ENCODE results near the gene CX3CL1. TPM values are rescaled to one million over a fixed set of nuclear protein-coding genes. Genes with fewer than 3 reads are reported as not detected.

The CX3CL1 gene
- total RNA-seq, 1 donor from 2014 or later, result 9.6 TPM

DNA sequence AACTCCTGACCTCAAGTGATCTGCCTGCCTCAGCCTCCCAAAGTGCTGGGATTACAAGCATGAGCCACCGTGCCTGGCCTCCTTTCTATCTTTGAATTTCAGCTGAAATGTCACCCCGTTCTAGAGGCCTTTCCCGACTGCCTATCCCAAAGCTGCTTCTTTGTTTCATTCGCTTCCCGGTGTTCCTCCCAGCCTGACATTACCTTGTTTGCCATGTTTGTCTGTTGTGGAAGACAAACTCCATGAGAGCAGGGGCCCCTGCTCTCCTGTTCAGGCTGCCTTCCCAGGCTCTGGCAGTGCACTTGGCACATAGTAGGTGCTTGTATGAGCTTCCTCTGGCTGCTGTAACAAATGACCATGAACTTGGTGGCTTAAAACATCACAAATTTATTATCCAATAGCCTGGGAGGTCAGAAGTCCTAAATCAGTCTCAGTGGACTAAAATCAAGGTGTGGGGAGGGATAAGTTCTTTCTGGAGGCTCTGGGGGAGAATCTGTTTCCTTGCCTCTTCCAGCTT lies 16.3 kb upstream of the CX3CL1 start:
- Histone ChIP-seq H3K36me3 (ENCODE audit: insufficient read depth, low read length) (no peaks in the 10 kb centered on the region), H4K20me1 (ENCODE audit: insufficient read depth, low read length) (no peaks in the 10 kb centered on the region), H3K9me3 (ENCODE audit: insufficient read depth, low read depth, low read length) (no peaks in the 10 kb centered on the region), H3K4me2 (ENCODE audit: low read length) (no peak overlapping the region), H3K27me3 (ENCODE audit: insufficient read depth, low read length) (no peaks in the 10 kb centered on the region), H3K9ac (ENCODE audit: low read length) (no peak overlapping the region), H3K4me3 (ENCODE audit: insufficient read depth, low read depth, low read length) (no peak overlapping the region), H3K27ac (ENCODE audit: low read depth, low read length) (no peak overlapping the region), H3K79me2 (ENCODE audit: insufficient read depth, low read length) (no peaks in the 10 kb centered on the region), H3K4me1 (ENCODE audit: insufficient read depth, low read length) (no peaks in the 10 kb centered on the region), H2AFZ (ENCODE audit: low read depth, low read length) (no peak overlapping the region)
- TF ChIP-seq EZH2 (IDR thresholded peaks at IDR 0.05; ENCODE audit: insufficient read depth, low read length), result no peak
- TF ChIP-seq, protein P1, sequence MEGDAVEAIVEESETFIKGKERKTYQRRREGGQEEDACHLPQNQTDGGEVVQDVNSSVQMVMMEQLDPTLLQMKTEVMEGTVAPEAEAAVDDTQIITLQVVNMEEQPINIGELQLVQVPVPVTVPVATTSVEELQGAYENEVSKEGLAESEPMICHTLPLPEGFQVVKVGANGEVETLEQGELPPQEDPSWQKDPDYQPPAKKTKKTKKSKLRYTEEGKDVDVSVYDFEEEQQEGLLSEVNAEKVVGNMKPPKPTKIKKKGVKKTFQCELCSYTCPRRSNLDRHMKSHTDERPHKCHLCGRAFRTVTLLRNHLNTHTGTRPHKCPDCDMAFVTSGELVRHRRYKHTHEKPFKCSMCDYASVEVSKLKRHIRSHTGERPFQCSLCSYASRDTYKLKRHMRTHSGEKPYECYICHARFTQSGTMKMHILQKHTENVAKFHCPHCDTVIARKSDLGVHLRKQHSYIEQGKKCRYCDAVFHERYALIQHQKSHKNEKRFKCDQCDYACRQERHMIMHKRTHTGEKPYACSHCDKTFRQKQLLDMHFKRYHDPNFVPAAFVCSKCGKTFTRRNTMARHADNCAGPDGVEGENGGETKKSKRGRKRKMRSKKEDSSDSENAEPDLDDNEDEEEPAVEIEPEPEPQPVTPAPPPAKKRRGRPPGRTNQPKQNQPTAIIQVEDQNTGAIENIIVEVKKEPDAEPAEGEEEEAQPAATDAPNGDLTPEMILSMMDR (IDR thresholded peaks at IDR 0.05; ENCODE audit: insufficient read depth, low read depth, low read length), result no peak
- peaks cover 29% of the 10 kb centered on the region for H3K27me3 Mint-ChIP-seq (ENCODE audit: low read depth, unreplicated experiment)
- DNase-seq (ENCODE audit: low read depth), result no peak
- no peaks in the 10 kb centered on the region for H3K4me1 Mint-ChIP-seq (ENCODE audit: low read depth, unreplicated experiment)
- no peaks in the 10 kb centered on the region for H3K36me3 Mint-ChIP-seq (ENCODE audit: low read depth, unreplicated experiment)
- H3K4me3 Mint-ChIP-seq (ENCODE audit: unreplicated experiment), result no peak overlapping the region
- H3K27ac Mint-ChIP-seq (ENCODE audit: unreplicated experiment), result no peak overlapping the region
- FAIRE-seq, result no peak
- peaks cover 2% of the 10 kb centered on the region for H3K9me3 Mint-ChIP-seq (ENCODE audit: unreplicated experiment)

DNA sequence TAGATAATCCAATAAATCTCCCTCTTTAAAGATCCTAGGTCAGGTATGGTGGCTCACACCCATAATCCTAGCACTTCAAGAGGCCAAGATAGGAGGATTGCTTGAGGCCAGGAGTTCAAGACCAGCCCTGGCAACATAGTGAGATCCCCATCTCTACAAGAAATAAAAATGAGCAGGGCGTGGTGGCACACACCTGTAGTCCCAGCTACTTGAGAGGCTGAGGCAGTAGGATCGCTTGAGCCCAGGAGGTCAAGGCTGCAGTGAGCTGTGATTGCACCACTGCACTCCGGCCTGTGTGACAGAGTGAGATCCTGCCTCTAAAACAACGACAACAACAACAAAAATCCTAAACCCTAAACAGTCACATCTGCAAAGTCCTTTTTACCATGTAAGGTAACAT lies 15.7 kb upstream of the CX3CL1 start:
- DNase-seq (ENCODE audit: low read depth) (no peak), FAIRE-seq (no peak)
- no peak overlapping the region for H2AFZ ChIP-seq (ENCODE audit: low read depth, low read length)
- no peaks in the 10 kb centered on the region for H3K9me3 ChIP-seq (ENCODE audit: insufficient read depth, low read depth, low read length)
- no peak for TF ChIP-seq EZH2 (IDR thresholded peaks at IDR 0.05; ENCODE audit: insufficient read depth, low read length)
- TF ChIP-seq, protein P1 (IDR thresholded peaks at IDR 0.05; ENCODE audit: insufficient read depth, low read depth, low read length), result no peak
- H3K27ac ChIP-seq (ENCODE audit: low read depth, low read length), result no peak overlapping the region
- no peak overlapping the region for H3K4me3 ChIP-seq (ENCODE audit: insufficient read depth, low read depth, low read length)
- peaks cover 31% of the 10 kb centered on the region for H3K27me3 Mint-ChIP-seq (ENCODE audit: low read depth, unreplicated experiment)
- peaks cover 3% of the 10 kb centered on the region for H3K27me3 ChIP-seq (ENCODE audit: insufficient read depth, low read length)
- no peak overlapping the region for H3K27ac Mint-ChIP-seq (ENCODE audit: unreplicated experiment)
- no peak overlapping the region for H3K4me2 ChIP-seq (ENCODE audit: low read length)
- H4K20me1 ChIP-seq (ENCODE audit: insufficient read depth, low read length), result no peaks in the 10 kb centered on the region
- H3K4me1 ChIP-seq (ENCODE audit: insufficient read depth, low read length), result no peaks in the 10 kb centered on the region
- H3K9ac ChIP-seq (ENCODE audit: low read length), result no peak overlapping the region
- no peaks in the 10 kb centered on the region for H3K79me2 ChIP-seq (ENCODE audit: insufficient read depth, low read length)
- no peaks in the 10 kb centered on the region for H3K36me3 ChIP-seq (ENCODE audit: insufficient read depth, low read length)
- H3K9me3 Mint-ChIP-seq (ENCODE audit: unreplicated experiment), result peaks cover 2% of the 10 kb centered on the region
- H3K4me1 Mint-ChIP-seq (ENCODE audit: low read depth, unreplicated experiment), result no peaks in the 10 kb centered on the region
- no peak overlapping the region for H3K4me3 Mint-ChIP-seq (ENCODE audit: unreplicated experiment)
- H3K36me3 Mint-ChIP-seq (ENCODE audit: low read depth, unreplicated experiment), result no peaks in the 10 kb centered on the region

DNA sequence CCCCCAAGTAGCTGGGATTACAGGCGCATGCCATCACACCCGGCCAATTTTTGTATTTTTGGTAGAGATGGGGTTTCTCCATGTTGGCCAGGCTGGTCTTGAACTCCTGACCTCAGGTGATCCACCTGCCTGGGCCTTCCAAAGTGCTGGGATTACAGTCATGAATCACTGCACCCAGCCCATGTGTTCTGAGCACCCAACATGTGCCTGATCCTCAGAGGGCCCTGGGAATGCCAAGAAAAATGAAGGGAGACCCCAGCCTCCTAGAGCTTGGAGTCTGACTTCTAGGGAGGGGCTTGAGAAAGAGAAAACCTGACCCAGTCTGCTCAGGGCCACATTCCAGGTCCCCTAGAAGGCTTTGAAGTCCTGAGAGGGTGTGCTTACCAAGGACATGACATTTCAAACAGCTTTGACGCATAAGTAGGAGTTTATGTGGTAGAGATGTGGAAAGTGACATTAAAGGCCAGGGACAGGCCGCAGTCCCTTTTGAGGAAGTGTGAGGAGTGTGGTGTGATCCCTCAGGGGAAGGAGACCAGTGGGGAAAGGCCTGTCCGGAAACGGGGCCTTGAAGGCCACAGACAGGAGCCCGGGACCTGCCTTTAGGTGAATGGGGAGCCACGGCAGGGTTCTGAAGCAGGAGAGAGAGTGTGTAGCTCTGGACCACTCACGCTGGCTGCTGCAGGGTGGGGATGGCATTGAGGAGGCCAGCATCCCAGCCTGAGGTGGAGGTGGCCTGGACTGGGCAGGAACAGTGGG lies 14.8 kb upstream of the CX3CL1 start:
- Histone ChIP-seq H2AFZ (ENCODE audit: low read depth, low read length) (no peak overlapping the region), H3K4me3 (ENCODE audit: insufficient read depth, low read depth, low read length) (no peak overlapping the region), H3K36me3 (ENCODE audit: insufficient read depth, low read length) (no peaks in the 10 kb centered on the region), H3K79me2 (ENCODE audit: insufficient read depth, low read length) (no peaks in the 10 kb centered on the region), H3K4me2 (ENCODE audit: low read length) (no peak overlapping the region), H3K27ac (ENCODE audit: low read depth, low read length) (no peak overlapping the region), H3K4me1 (ENCODE audit: insufficient read depth, low read length) (no peaks in the 10 kb centered on the region), H3K9ac (ENCODE audit: low read length) (no peak overlapping the region), H3K9me3 (ENCODE audit: insufficient read depth, low read depth, low read length) (no peaks in the 10 kb centered on the region), H3K27me3 (ENCODE audit: insufficient read depth, low read length) (peaks cover 7% of the 10 kb centered on the region), H4K20me1 (ENCODE audit: insufficient read depth, low read length) (no peaks in the 10 kb centered on the region)
- Mint-ChIP-seq H3K27ac (ENCODE audit: unreplicated experiment) (no peak overlapping the region), H3K4me1 (ENCODE audit: low read depth, unreplicated experiment) (no peaks in the 10 kb centered on the region), H3K36me3 (ENCODE audit: low read depth, unreplicated experiment) (no peaks in the 10 kb centered on the region), H3K9me3 (ENCODE audit: unreplicated experiment) (peaks cover 2% of the 10 kb centered on the region), H3K4me3 (ENCODE audit: unreplicated experiment) (no peak overlapping the region), H3K27me3 (ENCODE audit: low read depth, unreplicated experiment) (peaks cover 34% of the 10 kb centered on the region)
- TF ChIP-seq, protein P1 (IDR thresholded peaks at IDR 0.05; ENCODE audit: insufficient read depth, low read depth, low read length), result no peak
- DNase-seq (ENCODE audit: low read depth) (no peak), FAIRE-seq (no peak)
